HEK293T (cell line): ENCODE data around the gene PHIP.

ENCODE experiments used
- CTCF ChIA-PET: fragments of 350-600 bp; formaldehyde crosslinking; extraction: SDS; loops from one replicate; lab custom pipeline; 2021; ENCODE audit warnings: antibody characterized with exemption, inconsistent platforms; lab: Yijun Ruan, JAX
- POLR2A ChIA-PET: fragments of 350-600 bp; formaldehyde crosslinking; extraction: SDS; loops from one replicate; lab custom pipeline; 2020; ENCODE audit warnings: antibody characterized with exemption, inconsistent platforms; lab: Yijun Ruan, JAX
- DNase-seq: peaks from one replicate; pipeline ENCODE4 v3.0.0; 2012; ENCODE audit warnings: mixed read lengths; ENCODE audit errors: extremely low spot score
- ARNT ChIP-seq: fragments of 450-650 bp; IDR thresholded peaks from 2 replicates; pipeline ENCODE4 v1.6.1; 2017; ENCODE audit warnings: mild to moderate bottlenecking
- BHLHE40 ChIP-seq: fragments of 450-650 bp; IDR thresholded peaks from 2 replicates; pipeline ENCODE4 v1.6.1; 2016; ENCODE audit warnings: mild to moderate bottlenecking, moderate library complexity, borderline replicate concordance
- CTBP1 ChIP-seq: fragments of 450-650 bp; IDR thresholded peaks from 2 replicates; pipeline ENCODE4 v1.6.1; 2016; ENCODE audit warnings: borderline replicate concordance
- ELF4 ChIP-seq: fragments of 450-650 bp; IDR thresholded peaks from 2 replicates; pipeline ENCODE4 v1.6.1; 2017; ENCODE audit warnings: antibody characterized with exemption
- FOXA1 ChIP-seq: fragments of 450-650 bp; IDR thresholded peaks from 2 replicates; pipeline ENCODE4 v1.6.1; 2016; ENCODE audit warnings: mild to moderate bottlenecking
- FOXK2 ChIP-seq: fragments of 450-650 bp; IDR thresholded peaks from 2 replicates; pipeline ENCODE4 v1.6.1; 2016; ENCODE audit warnings: mild to moderate bottlenecking
- FOXM1 ChIP-seq: fragments of 450-650 bp; IDR thresholded peaks from 2 replicates; pipeline ENCODE4 v1.6.1; 2017; ENCODE audit warnings: mild to moderate bottlenecking, borderline replicate concordance
- HDGF ChIP-seq: fragments of 450-650 bp; IDR thresholded peaks from 2 replicates; pipeline ENCODE4 v1.6.1; 2017; ENCODE audit warnings: antibody characterized with exemption, borderline replicate concordance
- L3MBTL2 ChIP-seq: fragments of 450-650 bp; conservative IDR thresholded peaks from 2 replicates; pipeline ENCODE4 v1.6.1; 2016; ENCODE audit warnings: mild to moderate bottlenecking
- LEF1 ChIP-seq: fragments of 450-650 bp; IDR thresholded peaks from 2 replicates; pipeline ENCODE4 v1.6.1; 2017; ENCODE audit warnings: mild to moderate bottlenecking, borderline replicate concordance
- NFRKB ChIP-seq: fragments of 450-650 bp; IDR thresholded peaks from 2 replicates; pipeline ENCODE4 v1.6.1; 2016; ENCODE audit warnings: mild to moderate bottlenecking, moderate library complexity
- PKNOX1 ChIP-seq: fragments of 450-650 bp; IDR thresholded peaks from 2 replicates; pipeline ENCODE4 v1.6.1; 2016
- SP1 ChIP-seq: fragments of 450-650 bp; IDR thresholded peaks from 2 replicates; pipeline ENCODE4 v1.6.1; 2017
- SUZ12 ChIP-seq: fragments of 450-650 bp; IDR thresholded peaks from 2 replicates; pipeline ENCODE4 v1.6.1; 2016; ENCODE audit warnings: mild to moderate bottlenecking
- TARDBP ChIP-seq: fragments of 450-650 bp; IDR thresholded peaks from 2 replicates; pipeline ENCODE4 v1.6.1; 2016
- ZNF384 ChIP-seq: fragments of 450-650 bp; IDR thresholded peaks from 2 replicates; pipeline ENCODE4 v1.6.1; 2016

Gene PHIP

GRCh38 chr6:79078075-79078969, at the start of gene PHIP:
PHIP (minus strand) TSS chr6:79078254; CDS start chr6:79078068, 186 bp downstream.
- CTCF ChIA-PET = no interaction called here
- POLR2A ChIA-PET = interaction anchor here (0.5 to 1.6 kb wide), 21 partner anchors 9 to 609 kb away, joined by 3 to 6 read pairs (median 4); partner anchors contain the start of genes IRAK1BP1 and LCA5

GRCh38 chr6:79127660-79128059, 49.6 kb upstream of the PHIP start:
- DNase-seq = no peak
- POLR2A ChIA-PET = no interaction called here
- CTCF ChIA-PET = no interaction called here
- TF ChIP-seq HDGF = no peak
- no peak for TF ChIP-seq FOXA1
- TF ChIP-seq NFRKB = no peak
- TF ChIP-seq ELF4 = no peak
- TF ChIP-seq FOXK2 = no peak
- TF ChIP-seq L3MBTL2 = no peak
- TF ChIP-seq TARDBP = no peak

More at GRCh38 chr6:79078075-79078969, at the start of gene PHIP:
- no peak; the same call in 1 of the 2 replicates for TF ChIP-seq PKNOX1
- TF ChIP-seq L3MBTL2 = peak; percentile 59
- TF ChIP-seq ELF4 = no peak
- peak; percentile 64 for TF ChIP-seq NFRKB
- TF ChIP-seq CTBP1 = 0 out of 2 replicates have a peak, but pooled peaks have one; percentile 6
- TF ChIP-seq TARDBP = peak; percentile 10; the same call in 1 of the 2 replicates
- DNase-seq = peak; percentile 70

GRCh38 chr6:79119217-79119616, 41.2 kb upstream of the PHIP start:
- ChIA-PET POLR2A (no interaction called here), CTCF (no interaction called here)
- DNase-seq = no peak
- TF ChIP-seq SP1 = no peak
- TF ChIP-seq HDGF = no peak

GRCh38 chr6:79117752-79118151, 39.7 kb upstream of the PHIP start:
- DNase-seq = no peak
- POLR2A ChIA-PET = no interaction called here
- CTCF ChIA-PET = no interaction called here
- TF ChIP-seq FOXM1 (no peak), HDGF (no peak), BHLHE40 (no peak), FOXA1 (no peak), CTBP1 (no peak), FOXK2 (no peak), PKNOX1 (no peak)

- POLR2A ChIA-PET = no interaction called here
- no peak for DNase-seq
- TF ChIP-seq CTBP1 (no peak), SP1 (no peak), SUZ12 (no peak), PKNOX1 (no peak), FOXA1 (no peak), HDGF (no peak), ELF4 (no peak), BHLHE40 (no peak), NFRKB (no peak), ARNT (no peak)
- CTCF ChIA-PET = no interaction called here
These were observed 37.6 kb upstream of the PHIP start for GRCh38 chr6:79115553-79116182.

- TF ChIP-seq LEF1 (no peak), SP1 (no peak), HDGF (no peak), BHLHE40 (no peak), PKNOX1 (no peak), FOXM1 (no peak), SUZ12 (no peak), CTBP1 (no peak), ARNT (no peak), TARDBP (no peak), FOXA1 (no peak), ZNF384 (no peak), L3MBTL2 (no peak), ELF4 (no peak), NFRKB (no peak), FOXK2 (no peak)
- POLR2A ChIA-PET = no interaction called here
- DNase-seq = no peak
- CTCF ChIA-PET = no interaction called here
These were observed 33.5 kb upstream of the PHIP start for GRCh38 chr6:79111549-79111948.
